IMR-90 (cell line): ENCODE data around the gene ADD3. TPM values are rescaled to one million over a fixed set of nuclear protein-coding genes. Genes with fewer than 3 reads are reported as not detected.

Source experiments
- ATAC-seq: fragments of 200-7000 bp; cut with Tn5 transposase; 2 replicates; pipeline ENCODE4 v1.9.1; 2020; ENCODE audit warnings: low read depth, mild to moderate bottlenecking, moderate library complexity
- BruUV-seq: library from RNA; stranded (reverse); fragments of 400-500 nt; replicated peaks from 2 replicates; lab custom pipeline; 2021; lab: Mats Ljungman, UMichigan
- CTCF ChIA-PET: fragments of 300-600 bp; formaldehyde crosslinking; extraction: SDS; loops from one replicate; lab custom pipeline; 2021; ENCODE audit warnings: antibody characterized with exemption; lab: Yijun Ruan, JAX
- POLR2A ChIA-PET: fragments of 300-600 bp; sonication (Branson Sonifier 250); formaldehyde crosslinking; loops from one replicate; lab custom pipeline; 2022; ENCODE audit warnings: antibody characterized with exemption; ENCODE audit not compliant: unreplicated experiment; lab: Charles Lee
- DNase-seq: peaks from one replicate; pipeline ENCODE4 v3.0.0; 2013
- H2AFZ ChIP-seq: replicated peaks from 2 replicates; pipeline ENCODE3; 2013; ENCODE audit warnings: low read length, mild to moderate bottlenecking; ENCODE audit not compliant: poor library complexity
- H2AK5ac ChIP-seq: 2 replicates; pipeline ENCODE4 v1.6.1; 2013; ENCODE audit warnings: low read depth, low read length, inconsistent platforms
- H2AK9ac ChIP-seq: replicated peaks from 2 replicates; pipeline ENCODE3; 2013; ENCODE audit warnings: mild to moderate bottlenecking, low read depth, low read length, moderate library complexity; ENCODE audit not compliant: poor library complexity
- H2BK120ac ChIP-seq: 2 replicates; pipeline ENCODE4 v1.6.1; 2013; ENCODE audit warnings: low read depth, low read length, inconsistent platforms
- H2BK15ac ChIP-seq: 3 replicates; pipeline ENCODE4 v1.6.1; 2013; ENCODE audit warnings: low read depth, low read length, inconsistent platforms
- H2BK20ac ChIP-seq: 2 replicates; pipeline ENCODE4 v1.6.1; 2013; ENCODE audit warnings: low read depth, mild to moderate bottlenecking, inconsistent platforms, low read length, moderate library complexity
- H2BK5ac ChIP-seq: 2 replicates; pipeline ENCODE4 v1.6.1; 2013; ENCODE audit warnings: mild to moderate bottlenecking, low read depth, low read length, inconsistent platforms; ENCODE audit not compliant: poor library complexity, severe bottlenecking
- H3K14ac ChIP-seq: replicated peaks from 2 replicates; pipeline ENCODE4 v1.6.1; 2013; ENCODE audit warnings: low read depth, low read length, inconsistent platforms
- H3K18ac ChIP-seq: 2 replicates; pipeline ENCODE4 v1.6.1; 2013; ENCODE audit warnings: low read depth, low read length, control low read depth
- H3K23ac ChIP-seq: 2 replicates; pipeline ENCODE4 v1.6.1; 2013; ENCODE audit warnings: low read depth, low read length, inconsistent platforms
- H3K27ac ChIP-seq: 2 replicates; pipeline ENCODE4 v1.5.1; 2013; ENCODE audit warnings: mild to moderate bottlenecking, control low read depth, low read length; ENCODE audit not compliant: insufficient read depth
- H3K27me3 ChIP-seq: 2 replicates; pipeline ENCODE4 v1.6.1; 2013; ENCODE audit warnings: low read length; ENCODE audit not compliant: control insufficient read depth, insufficient read depth
- H3K36me3 ChIP-seq: 2 replicates; pipeline ENCODE4 v1.6.1; 2013; ENCODE audit warnings: low read length, mixed read lengths; ENCODE audit not compliant: control insufficient read depth, insufficient read depth
- H3K4ac ChIP-seq: 2 replicates; pipeline ENCODE4 v1.6.1; 2013; ENCODE audit warnings: low read depth, low read length, inconsistent platforms
- H3K4me1 ChIP-seq: 2 replicates; pipeline ENCODE4 v1.6.1; 2013; ENCODE audit warnings: low read length, mixed read lengths; ENCODE audit not compliant: control insufficient read depth, insufficient read depth
- H3K4me2 ChIP-seq: 2 replicates; pipeline ENCODE4 v1.6.1; 2013; ENCODE audit warnings: low read depth, mild to moderate bottlenecking, control low read depth, low read length, moderate library complexity
- H3K4me3 ChIP-seq: 2 replicates; pipeline ENCODE4 v1.5.1; 2013; ENCODE audit warnings: low read depth, mild to moderate bottlenecking, control low read depth, low read length, moderate library complexity; ENCODE audit not compliant: insufficient read depth
- H3K56ac ChIP-seq: 2 replicates; pipeline ENCODE4 v1.6.1; 2013; ENCODE audit warnings: low read length, inconsistent platforms; ENCODE audit not compliant: insufficient read depth; ENCODE audit errors: extremely low read depth
- H3K79me1 ChIP-seq, 2 experiments: 2 replicates each; pipeline ENCODE4 v1.6.1; 2013; ENCODE audit warnings: low read length in 2 of 2, inconsistent platforms in 1 of 2, low read depth in 1 of 2
- H3K9ac ChIP-seq: 2 replicates; pipeline ENCODE4 v1.6.1; 2013; ENCODE audit warnings: low read depth, low read length, control low read depth
- H3K9me1 ChIP-seq: 2 replicates; pipeline ENCODE4 v1.6.1; 2013; ENCODE audit warnings: low read length, inconsistent platforms; ENCODE audit not compliant: insufficient read depth
- H3K9me3 ChIP-seq: 2 replicates; pipeline ENCODE4 v1.6.1; 2013; ENCODE audit warnings: low read length; ENCODE audit not compliant: control insufficient read depth, insufficient read depth
- H4K20me1 ChIP-seq: 2 replicates; pipeline ENCODE4 v1.6.1; 2013; ENCODE audit warnings: low read length, inconsistent platforms; ENCODE audit not compliant: insufficient read depth
- H4K5ac ChIP-seq: 2 replicates; pipeline ENCODE4 v1.6.1; 2013; ENCODE audit warnings: mild to moderate bottlenecking, low read depth, low read length, control low read depth
- H4K8ac ChIP-seq, 2 experiments: 2 replicates each; pipeline ENCODE4 v1.6.1; 2013; ENCODE audit warnings: low read depth in 2 of 2, low read length in 2 of 2, control low read depth in 1 of 2, inconsistent platforms in 1 of 2
- H4K91ac ChIP-seq: 2 replicates; pipeline ENCODE4 v1.6.1; 2013; ENCODE audit warnings: low read depth, low read length, inconsistent platforms; ENCODE audit not compliant: insufficient read depth
- CEBPB ChIP-seq: IDR thresholded peaks from 2 replicates; pipeline ENCODE4 v1.6.1; 2012; ENCODE audit warnings: low read depth, low read length, improper control_type of control experiment
- CHD1 ChIP-seq: IDR thresholded peaks from 2 replicates; pipeline ENCODE4 v1.6.1; 2012; ENCODE audit warnings: low read depth, low read length, improper control_type of control experiment
- CTCF ChIP-seq: conservative IDR thresholded peaks from 2 replicates; pipeline ENCODE4 v1.5.1; 2012; ENCODE audit warnings: mild to moderate bottlenecking, low read depth, low read length, improper control_type of control experiment
- ELK1 ChIP-seq: fragments of 150-350 bp; IDR thresholded peaks from 2 replicates; pipeline ENCODE4 v1.6.1; 2016; ENCODE audit warnings: low read depth, mild to moderate bottlenecking, low read length, moderate library complexity, borderline replicate concordance
- FOS ChIP-seq: fragments of 150-350 bp; IDR thresholded peaks from 2 replicates; pipeline ENCODE4 v1.6.1; 2016; ENCODE audit warnings: low read depth, low read length
- MAFK ChIP-seq: IDR thresholded peaks from 2 replicates; pipeline ENCODE4 v1.6.1; 2012; ENCODE audit warnings: low read depth, low read length, improper control_type of control experiment
- MAZ ChIP-seq: IDR thresholded peaks from 2 replicates; pipeline ENCODE4 v1.6.1; 2012; ENCODE audit warnings: low read depth, mild to moderate bottlenecking, low read length, improper control_type of control experiment, moderate library complexity, borderline replicate concordance
- MXI1 ChIP-seq: IDR thresholded peaks from 2 replicates; pipeline ENCODE4 v1.6.1; 2012; ENCODE audit warnings: low read depth, mild to moderate bottlenecking, low read length, moderate library complexity, borderline replicate concordance
- NFE2L2 ChIP-seq: fragments of 150-350 bp; IDR thresholded peaks from 2 replicates; pipeline ENCODE4 v1.6.1; 2016; ENCODE audit warnings: low read depth, mild to moderate bottlenecking, low read length
- POLR2A ChIP-seq: IDR thresholded peaks from 2 replicates; pipeline ENCODE4 v1.6.1; 2012; ENCODE audit warnings: mild to moderate bottlenecking, low read depth, low read length
- RAD21 ChIP-seq: IDR thresholded peaks from 2 replicates; pipeline ENCODE4 v1.6.1; 2012; ENCODE audit warnings: low read length, improper control_type of control experiment
- RFX5 ChIP-seq: IDR thresholded peaks from 2 replicates; pipeline ENCODE4 v1.8.0; 2012; ENCODE audit warnings: low read depth, mild to moderate bottlenecking, low read length, moderate library complexity
- SMC3 ChIP-seq: fragments of 150-350 bp; IDR thresholded peaks from 2 replicates; pipeline ENCODE4 v1.6.1; 2016; ENCODE audit warnings: low read depth, mild to moderate bottlenecking, antibody characterized with exemption, low read length, moderate library complexity
- WGBS, 2 experiments: methylation state at CpG; one replicate each; pipeline versions ENCODE4 v1.1.5 to v1.1.7; 2013; ENCODE audit warnings: missing lambda C conversion rate in 2 of 2; ENCODE audit not compliant: insufficient read length in 1 of 2; ENCODE audit errors: extremely low coverage in 2 of 2; 5-methylcytosine and 5-hydroxymethylcytosine counted together
- dilution Hi-C: fragments of 300-500 bp; cut with HindIII; formaldehyde crosslinking; loops from one replicate; pipeline ENCODE4 v1.14.3; 2018; ENCODE audit warnings: low sequenced_read_pairs; ENCODE audit not compliant: unreplicated experiment
- in situ Hi-C: fragments of 300-500 bp; cut with MboI; formaldehyde crosslinking; loops from 3 replicates; pipeline ENCODE4 v1.14.3; 2019; ENCODE audit warnings: low sequenced_read_pairs, inconsistent platforms, mixed read lengths
- intact Hi-C: fragments of 100-400 bp; cut with micrococcal nuclease; formaldehyde crosslinking; loops from 2 replicates; pipeline ENCODE4 v1.10.0; 2022
- polyA plus RNA-seq, 3 experiments: library from polyadenylated mRNA; depleted of rRNA; stranded (reverse); fragments of >200 nt; gene quantifications; 2 replicates each; pipeline ENCODE4 v1.2.3, GENCODE V29; 2012; ENCODE audit warnings: low replicate concordance in 1 of 3
- total RNA-seq: library from RNA; depleted of rRNA; stranded (reverse); fragments of >200 nt; gene quantifications from 2 replicates; pipeline ENCODE4 v1.2.3, GENCODE V29; 2012

Gene ADD3
- total and polyA plus RNA-seq, 2 of the 4 experiments (the other 2 are of a cell fraction), result 138 to 212 TPM

GRCh38 chr10:110150046-110150445, 142.3 kb downstream of the ADD3 start:
- Histone ChIP-seq H3K4me3 (no peak overlapping the region), H3K23ac (no peak overlapping the region), H3K9me3 (no peaks in the 10 kb centered on the region), H2AK9ac (no peak overlapping the region), H3K9me1 (no peaks in the 10 kb centered on the region), H3K27me3 (peaks cover 30% of the 10 kb centered on the region), H3K27ac (no peak overlapping the region), H4K8ac (no peak overlapping the region), H4K20me1 (no peaks in the 10 kb centered on the region), H3K9ac (no peak overlapping the region), H3K4ac (no peak overlapping the region), H2BK20ac (no peak overlapping the region), H2AFZ (no peak overlapping the region), H3K79me1 (no peaks in the 10 kb centered on the region), H4K91ac (no peak overlapping the region), H2BK120ac (no peak overlapping the region), H4K5ac (no peak overlapping the region), H2AK5ac (no peak overlapping the region), H3K4me2 (no peak overlapping the region), H2BK15ac (no peak overlapping the region), H3K14ac (no peak overlapping the region), H3K56ac (no peak overlapping the region), H2BK5ac (no peak overlapping the region), H3K4me1 (no peaks in the 10 kb centered on the region), H3K36me3 (no peaks in the 10 kb centered on the region), H3K18ac (no peak overlapping the region)
- no TSS peak for BruUV-seq
- no peak for ATAC-seq
- TF ChIP-seq POLR2A (no peak), NFE2L2 (no peak), CHD1 (no peak), CTCF (no peak), SMC3 (no peak), RAD21 (no peak), MAZ (no peak), MAFK (no peak), FOS (no peak), ELK1 (no peak), CEBPB (no peak), RFX5 (no peak), MXI1 (no peak)
- DNase-seq, result no peak
- intact Hi-C loops, result no loop called here
- in situ Hi-C loops, result no loop called here
- ChIA-PET POLR2A (no interaction called here), CTCF (interaction anchor here (1.0 to 1.1 kb wide), 2 partner anchors 12 to 129 kb away, joined by 3 read pairs; no protein-coding TSS in a partner anchor)
- 100% methylated on average over 2 of the region's 4 CpGs; no CpG with 5 or more reads in 1 of the 2 experiments for WGBS, 2 experiments
- dilution Hi-C loops, result no loop called here
